A673 (cell line): ENCODE results near the gene SNTB2.

Experiments
- EZH2 ChIP-seq: fragments of 200-600 bp; sonication (generic); IDR thresholded peaks from 2 replicates; pipeline ENCODE4 v1.6.1; 2017; ENCODE audit warnings: borderline replicate concordance, low read depth, mild to moderate bottlenecking, mixed read lengths, antibody characterized with exemption, low read length; ENCODE audit not compliant: poor library complexity, severe bottlenecking
- TF ChIP-seq, protein P1 (sequence below): fragments of 300-800, 200-600 bp; sonication (generic); conservative IDR thresholded peaks from 2 replicates; pipeline ENCODE4 v1.5.1; 2017; ENCODE audit warnings: low read depth, mild to moderate bottlenecking, antibody characterized with exemption, low read length, moderate library complexity, mixed read lengths

DNA sequence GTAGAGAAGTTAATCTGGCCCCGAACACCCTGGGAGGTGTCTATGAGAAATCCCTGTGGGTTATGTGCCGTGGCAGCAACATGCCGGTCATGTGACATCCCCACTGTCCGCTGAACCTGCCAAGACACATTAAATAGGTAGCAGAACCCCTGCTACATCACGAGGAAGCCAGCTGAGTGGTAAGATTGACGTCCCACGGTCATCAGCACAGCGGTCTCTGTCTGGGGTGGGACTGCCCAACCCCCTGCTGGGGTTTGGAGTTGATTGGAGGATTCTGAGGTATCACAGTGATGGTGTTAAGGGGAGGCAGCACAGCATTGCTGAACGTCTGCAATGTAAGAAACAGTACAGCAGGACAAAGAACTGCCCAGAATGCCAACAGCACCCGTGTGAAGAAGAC, 162.6 kb downstream of the SNTB2 start:
- TF ChIP-seq, protein P1, sequence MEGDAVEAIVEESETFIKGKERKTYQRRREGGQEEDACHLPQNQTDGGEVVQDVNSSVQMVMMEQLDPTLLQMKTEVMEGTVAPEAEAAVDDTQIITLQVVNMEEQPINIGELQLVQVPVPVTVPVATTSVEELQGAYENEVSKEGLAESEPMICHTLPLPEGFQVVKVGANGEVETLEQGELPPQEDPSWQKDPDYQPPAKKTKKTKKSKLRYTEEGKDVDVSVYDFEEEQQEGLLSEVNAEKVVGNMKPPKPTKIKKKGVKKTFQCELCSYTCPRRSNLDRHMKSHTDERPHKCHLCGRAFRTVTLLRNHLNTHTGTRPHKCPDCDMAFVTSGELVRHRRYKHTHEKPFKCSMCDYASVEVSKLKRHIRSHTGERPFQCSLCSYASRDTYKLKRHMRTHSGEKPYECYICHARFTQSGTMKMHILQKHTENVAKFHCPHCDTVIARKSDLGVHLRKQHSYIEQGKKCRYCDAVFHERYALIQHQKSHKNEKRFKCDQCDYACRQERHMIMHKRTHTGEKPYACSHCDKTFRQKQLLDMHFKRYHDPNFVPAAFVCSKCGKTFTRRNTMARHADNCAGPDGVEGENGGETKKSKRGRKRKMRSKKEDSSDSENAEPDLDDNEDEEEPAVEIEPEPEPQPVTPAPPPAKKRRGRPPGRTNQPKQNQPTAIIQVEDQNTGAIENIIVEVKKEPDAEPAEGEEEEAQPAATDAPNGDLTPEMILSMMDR = no peak
- no peak for TF ChIP-seq EZH2
